WTC11 (cell line): ENCODE data around the gene PBX3. TPM values are rescaled to one million over a fixed set of nuclear protein-coding genes. Genes with fewer than 3 reads are reported as not detected.

Source experiments
- ATAC-seq: fragments of 200-7000 bp; cut with Tn5 transposase; 2 replicates; pipeline ENCODE4 v1.10.0; 2021; ENCODE audit warnings: mild to moderate bottlenecking, moderate library complexity
- CTCF ChIA-PET: fragments of 300-600 bp; sonication (Branson Sonifier 250); formaldehyde crosslinking; loops from one replicate; lab custom pipeline; 2021; ENCODE audit warnings: antibody characterized with exemption; lab: Charles Lee
- POLR2A ChIA-PET: fragments of 350-600 bp; sonication (Branson Sonifier 250); formaldehyde crosslinking; loops from one replicate; lab custom pipeline; 2021; ENCODE audit warnings: antibody characterized with exemption; lab: Charles Lee
- DNase-seq: peaks from one replicate; pipeline ENCODE4 v3.0.0; 2021; ENCODE audit warnings: low spot score
- H3K27ac Mint-ChIP-seq: 2 replicates; pipeline ENCODE4 v1.8.0; 2021; ENCODE audit warnings: mixed read lengths
- H3K27me3 Mint-ChIP-seq: 2 replicates; pipeline ENCODE4 v1.8.0; 2021; ENCODE audit warnings: low read depth, mild to moderate bottlenecking, moderate library complexity, mixed read lengths
- H3K36me3 Mint-ChIP-seq: 2 replicates; pipeline ENCODE4 v1.8.0; 2021; ENCODE audit warnings: mixed read lengths
- H3K4me1 Mint-ChIP-seq: 2 replicates; pipeline ENCODE4 v1.8.0; 2022; ENCODE audit warnings: mixed read lengths
- H3K4me3 Mint-ChIP-seq: 2 replicates; pipeline ENCODE4 v1.8.0; 2021; ENCODE audit warnings: mild to moderate bottlenecking, moderate library complexity, mixed read lengths
- H3K9me3 Mint-ChIP-seq: 2 replicates; pipeline ENCODE4 v1.8.0; 2021; ENCODE audit warnings: mixed read lengths
- CBFB ChIP-seq: sonication (generic); formaldehyde crosslinking; IDR thresholded peaks from 2 replicates; pipeline ENCODE4 v1.8.1; 2022; ENCODE audit warnings: mild to moderate bottlenecking, low read depth, missing genetic modification reagents
- GRHL2 ChIP-seq: fragments of 250-450 bp; sonication (Bioruptor Pico); IDR thresholded peaks from 2 replicates; pipeline ENCODE4 v1.8.0; 2022; ENCODE audit warnings: mild to moderate bottlenecking, moderate library complexity; ENCODE audit not compliant: insufficient replicate concordance, severe bottlenecking
- HMGA2 ChIP-seq: fragments of 250-450 bp; sonication (Bioruptor Pico); IDR thresholded peaks from 2 replicates; pipeline ENCODE4 v1.4.0; 2021; ENCODE audit warnings: mild to moderate bottlenecking, moderate library complexity
- JUN ChIP-seq: sonication (generic); formaldehyde crosslinking; IDR thresholded peaks from 2 replicates; pipeline ENCODE4 v1.8.0; 2023; ENCODE audit warnings: mild to moderate bottlenecking, missing genetic modification reagents
- NFE2L1 ChIP-seq: sonication (generic); formaldehyde crosslinking; IDR thresholded peaks from 2 replicates; pipeline ENCODE4 v1.8.1; 2023; ENCODE audit warnings: missing genetic modification reagents
- NR1H2 ChIP-seq: sonication (generic); formaldehyde crosslinking; IDR thresholded peaks from 2 replicates; pipeline ENCODE4 v1.9.0; 2021; ENCODE audit warnings: mild to moderate bottlenecking, moderate library complexity, missing genetic modification reagents
- NR2C2 ChIP-seq: sonication (generic); formaldehyde crosslinking; IDR thresholded peaks from 2 replicates; pipeline ENCODE4 v1.8.0; 2022; ENCODE audit warnings: mild to moderate bottlenecking, missing genetic modification reagents
- TCF7 ChIP-seq: sonication (generic); formaldehyde crosslinking; IDR thresholded peaks from 2 replicates; pipeline ENCODE4 v1.8.0; 2022; ENCODE audit warnings: mild to moderate bottlenecking, low read depth, missing genetic modification reagents, moderate library complexity
- TP53 ChIP-seq: sonication (generic); formaldehyde crosslinking; IDR thresholded peaks from 2 replicates; pipeline ENCODE4 v1.8.1; 2023; ENCODE audit warnings: mild to moderate bottlenecking, missing genetic modification reagents
- ZBTB21 ChIP-seq: sonication (generic); formaldehyde crosslinking; IDR thresholded peaks from 2 replicates; pipeline ENCODE4 v1.8.1; 2023; ENCODE audit warnings: mild to moderate bottlenecking, missing genetic modification reagents, borderline replicate concordance
- ZNF671 ChIP-seq: fragments of 250-450 bp; sonication (Bioruptor Pico); IDR thresholded peaks from 2 replicates; pipeline ENCODE4 v1.8.0; 2021; ENCODE audit warnings: mild to moderate bottlenecking
- total RNA-seq: library from RNA; stranded (reverse); gene quantifications from 3 replicates; pipeline ENCODE4 v1.2.3, GENCODE V29; 2021
- TF ChIP-seq, protein P1 (sequence below): sonication (generic); formaldehyde crosslinking; IDR thresholded peaks from 2 replicates; pipeline ENCODE4 v1.8.1; 2023; ENCODE audit warnings: mild to moderate bottlenecking, missing genetic modification reagents, borderline replicate concordance
- TF ChIP-seq, protein P2 (sequence below): sonication (generic); formaldehyde crosslinking; IDR thresholded peaks from 2 replicates; pipeline ENCODE4 v1.8.0; 2022; ENCODE audit warnings: mild to moderate bottlenecking, missing genetic modification reagents
- TF ChIP-seq, protein P3 (sequence below): fragments of 250-450 bp; sonication (Bioruptor Pico); IDR thresholded peaks from 2 replicates; pipeline ENCODE4 v1.8.0; 2021; ENCODE audit warnings: mild to moderate bottlenecking
- TF ChIP-seq, protein P4 (sequence below): fragments of 200-600 bp; IDR thresholded peaks from 2 replicates; pipeline ENCODE4 v1.8.0; 2022; ENCODE audit warnings: antibody characterized with exemption
- TF ChIP-seq, protein P5 (sequence below): fragments of 250-450 bp; sonication (Bioruptor Pico); IDR thresholded peaks from 2 replicates; pipeline ENCODE4 v1.9.0; 2021; ENCODE audit warnings: mild to moderate bottlenecking, borderline replicate concordance
- TF ChIP-seq, protein P6 (sequence below): sonication (generic); formaldehyde crosslinking; IDR thresholded peaks from 2 replicates; pipeline ENCODE4 v1.8.0; 2023; ENCODE audit warnings: missing genetic modification reagents
- TF ChIP-seq, protein P7 (sequence below): fragments of 250-450 bp; sonication (Bioruptor Pico); IDR thresholded peaks from 2 replicates; pipeline ENCODE4 v1.9.0; 2021; ENCODE audit warnings: moderate library complexity, mild to moderate bottlenecking, inconsistent platforms, borderline replicate concordance

Gene PBX3
- total RNA-seq, 1 experiment from 2014 or later, result 48.5 TPM

DNA sequence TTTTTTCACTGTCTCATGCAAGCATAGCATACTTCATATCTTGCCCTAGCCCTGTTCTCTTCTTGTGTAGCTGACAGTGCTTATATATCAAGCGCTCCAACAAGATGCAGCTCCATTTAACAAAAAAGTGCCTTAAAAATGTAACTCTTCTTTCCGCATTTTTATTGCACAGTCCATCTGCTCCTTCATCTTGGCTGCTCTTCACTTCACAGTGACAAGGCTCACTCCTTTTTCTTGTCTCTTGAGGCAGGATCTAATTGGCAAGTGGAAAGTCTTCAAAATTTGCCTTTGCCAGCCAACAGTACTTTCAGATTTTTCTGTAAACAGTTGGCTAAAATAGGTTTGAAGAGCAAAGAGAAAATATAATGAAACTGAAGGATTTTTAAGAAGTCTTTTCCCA lies 161.8 kb downstream of the PBX3 start:
- Mint-ChIP-seq H3K27me3 (no peaks in the 10 kb centered on the region), H3K9me3 (no peaks in the 10 kb centered on the region), H3K4me1 (peaks cover 57% of the 10 kb centered on the region), H3K36me3 (no peaks in the 10 kb centered on the region), H3K27ac (0 out of 2 replicates have a peak overlapping the region, but pooled peaks have one; percentile 39), H3K4me3 (no peak overlapping the region)
- ATAC-seq (no peak), DNase-seq (no peak)
- TF ChIP-seq TP53 (CRISPR knock-in tag) (no peak), NR1H2 (CRISPR knock-in tag) (no peak), JUN (CRISPR knock-in tag) (no peak)
- CTCF ChIA-PET, result no interaction called here
- POLR2A ChIA-PET, result no interaction called here

DNA sequence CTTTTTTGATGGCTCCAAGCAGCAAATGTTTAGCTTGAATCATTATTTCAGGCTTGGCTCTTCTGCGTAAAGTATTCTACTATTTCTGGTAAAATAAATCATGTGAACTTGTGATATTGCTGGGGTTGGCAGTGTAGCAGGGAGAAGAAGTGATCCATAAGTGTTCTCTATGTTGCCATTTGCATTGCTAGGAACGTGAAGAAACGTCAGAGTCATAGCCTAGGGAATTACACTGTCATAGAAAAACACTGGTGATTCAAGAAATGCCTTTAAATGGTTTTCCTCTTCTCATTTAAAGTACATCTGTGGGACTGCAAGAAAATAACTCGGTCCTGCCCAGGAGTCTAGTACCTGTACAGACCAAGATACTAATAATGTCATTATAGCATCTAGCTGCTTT lies 162.3 kb downstream of the PBX3 start:
- no peaks in the 10 kb centered on the region for H3K27me3 Mint-ChIP-seq
- ChIA-PET POLR2A (no interaction called here), CTCF (no interaction called here)
- no peak for ATAC-seq
- 0 out of 2 replicates have a peak overlapping the region, but pooled peaks have one; percentile 28 for H3K27ac Mint-ChIP-seq
- no peak for DNase-seq
- peaks cover 57% of the 10 kb centered on the region for H3K4me1 Mint-ChIP-seq
- no peaks in the 10 kb centered on the region for H3K9me3 Mint-ChIP-seq
- H3K4me3 Mint-ChIP-seq, result no peak overlapping the region
- TF ChIP-seq CBFB, result no peak
- TF ChIP-seq, protein P1, sequence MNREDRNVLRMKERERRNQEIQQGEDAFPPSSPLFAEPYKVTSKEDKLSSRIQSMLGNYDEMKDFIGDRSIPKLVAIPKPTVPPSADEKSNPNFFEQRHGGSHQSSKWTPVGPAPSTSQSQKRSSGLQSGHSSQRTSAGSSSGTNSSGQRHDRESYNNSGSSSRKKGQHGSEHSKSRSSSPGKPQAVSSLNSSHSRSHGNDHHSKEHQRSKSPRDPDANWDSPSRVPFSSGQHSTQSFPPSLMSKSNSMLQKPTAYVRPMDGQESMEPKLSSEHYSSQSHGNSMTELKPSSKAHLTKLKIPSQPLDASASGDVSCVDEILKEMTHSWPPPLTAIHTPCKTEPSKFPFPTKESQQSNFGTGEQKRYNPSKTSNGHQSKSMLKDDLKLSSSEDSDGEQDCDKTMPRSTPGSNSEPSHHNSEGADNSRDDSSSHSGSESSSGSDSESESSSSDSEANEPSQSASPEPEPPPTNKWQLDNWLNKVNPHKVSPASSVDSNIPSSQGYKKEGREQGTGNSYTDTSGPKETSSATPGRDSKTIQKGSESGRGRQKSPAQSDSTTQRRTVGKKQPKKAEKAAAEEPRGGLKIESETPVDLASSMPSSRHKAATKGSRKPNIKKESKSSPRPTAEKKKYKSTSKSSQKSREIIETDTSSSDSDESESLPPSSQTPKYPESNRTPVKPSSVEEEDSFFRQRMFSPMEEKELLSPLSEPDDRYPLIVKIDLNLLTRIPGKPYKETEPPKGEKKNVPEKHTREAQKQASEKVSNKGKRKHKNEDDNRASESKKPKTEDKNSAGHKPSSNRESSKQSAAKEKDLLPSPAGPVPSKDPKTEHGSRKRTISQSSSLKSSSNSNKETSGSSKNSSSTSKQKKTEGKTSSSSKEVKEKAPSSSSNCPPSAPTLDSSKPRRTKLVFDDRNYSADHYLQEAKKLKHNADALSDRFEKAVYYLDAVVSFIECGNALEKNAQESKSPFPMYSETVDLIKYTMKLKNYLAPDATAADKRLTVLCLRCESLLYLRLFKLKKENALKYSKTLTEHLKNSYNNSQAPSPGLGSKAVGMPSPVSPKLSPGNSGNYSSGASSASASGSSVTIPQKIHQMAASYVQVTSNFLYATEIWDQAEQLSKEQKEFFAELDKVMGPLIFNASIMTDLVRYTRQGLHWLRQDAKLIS (CRISPR knock-in tag), result no peak
- TF ChIP-seq, all 79 proteins: peak for 0
- no peaks in the 10 kb centered on the region for H3K36me3 Mint-ChIP-seq

DNA sequence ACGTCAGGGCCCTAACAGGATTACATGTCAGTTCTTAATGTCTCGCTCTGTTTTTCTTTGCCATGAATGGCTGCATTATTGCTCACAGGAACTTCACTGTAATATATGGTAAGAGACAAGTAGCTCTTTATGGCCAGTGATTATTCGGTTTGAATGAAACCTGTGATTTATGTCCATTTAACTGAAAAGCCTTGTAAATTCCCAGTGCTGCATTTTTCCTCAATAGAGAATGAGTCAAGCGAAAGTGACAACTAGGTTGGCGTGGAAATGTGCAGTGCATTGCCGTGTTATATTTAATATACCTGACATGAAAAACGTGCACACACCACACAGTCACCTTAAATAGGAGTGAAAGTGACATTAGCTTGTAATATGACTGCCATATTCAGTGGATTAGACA lies 163.1 kb downstream of the PBX3 start:
- H3K36me3 Mint-ChIP-seq, result no peaks in the 10 kb centered on the region
- DNase-seq (no peak), ATAC-seq (no peak)
- POLR2A ChIA-PET, result no interaction called here
- CTCF ChIA-PET, result no interaction called here
- no peaks in the 10 kb centered on the region for H3K9me3 Mint-ChIP-seq
- H3K4me3 Mint-ChIP-seq, result no peak overlapping the region
- H3K27ac Mint-ChIP-seq, result no peak overlapping the region
- H3K4me1 Mint-ChIP-seq, result peaks cover 56% of the 10 kb centered on the region
- no peaks in the 10 kb centered on the region for H3K27me3 Mint-ChIP-seq
- TF ChIP-seq ZBTB21 (CRISPR knock-in tag) (no peak), CBFB (no peak), NFE2L1 (CRISPR knock-in tag) (no peak), TCF7 (CRISPR knock-in tag) (no peak), GRHL2 (CRISPR knock-in tag) (no peak), NR2C2 (CRISPR knock-in tag) (no peak), ZNF671 (CRISPR knock-in tag) (no peak), HMGA2 (CRISPR knock-in tag) (no peak)
- TF ChIP-seq, protein P2, sequence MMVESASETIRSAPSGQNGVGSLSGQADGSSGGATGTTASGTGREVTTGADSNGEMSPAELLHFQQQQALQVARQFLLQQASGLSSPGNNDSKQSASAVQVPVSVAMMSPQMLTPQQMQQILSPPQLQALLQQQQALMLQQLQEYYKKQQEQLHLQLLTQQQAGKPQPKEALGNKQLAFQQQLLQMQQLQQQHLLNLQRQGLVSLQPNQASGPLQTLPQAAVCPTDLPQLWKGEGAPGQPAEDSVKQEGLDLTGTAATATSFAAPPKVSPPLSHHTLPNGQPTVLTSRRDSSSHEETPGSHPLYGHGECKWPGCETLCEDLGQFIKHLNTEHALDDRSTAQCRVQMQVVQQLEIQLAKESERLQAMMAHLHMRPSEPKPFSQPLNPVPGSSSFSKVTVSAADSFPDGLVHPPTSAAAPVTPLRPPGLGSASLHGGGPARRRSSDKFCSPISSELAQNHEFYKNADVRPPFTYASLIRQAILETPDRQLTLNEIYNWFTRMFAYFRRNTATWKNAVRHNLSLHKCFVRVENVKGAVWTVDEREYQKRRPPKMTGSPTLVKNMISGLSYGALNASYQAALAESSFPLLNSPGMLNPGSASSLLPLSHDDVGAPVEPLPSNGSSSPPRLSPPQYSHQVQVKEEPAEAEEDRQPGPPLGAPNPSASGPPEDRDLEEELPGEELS (CRISPR knock-in tag), result no peak
- TF ChIP-seq, protein P3, sequence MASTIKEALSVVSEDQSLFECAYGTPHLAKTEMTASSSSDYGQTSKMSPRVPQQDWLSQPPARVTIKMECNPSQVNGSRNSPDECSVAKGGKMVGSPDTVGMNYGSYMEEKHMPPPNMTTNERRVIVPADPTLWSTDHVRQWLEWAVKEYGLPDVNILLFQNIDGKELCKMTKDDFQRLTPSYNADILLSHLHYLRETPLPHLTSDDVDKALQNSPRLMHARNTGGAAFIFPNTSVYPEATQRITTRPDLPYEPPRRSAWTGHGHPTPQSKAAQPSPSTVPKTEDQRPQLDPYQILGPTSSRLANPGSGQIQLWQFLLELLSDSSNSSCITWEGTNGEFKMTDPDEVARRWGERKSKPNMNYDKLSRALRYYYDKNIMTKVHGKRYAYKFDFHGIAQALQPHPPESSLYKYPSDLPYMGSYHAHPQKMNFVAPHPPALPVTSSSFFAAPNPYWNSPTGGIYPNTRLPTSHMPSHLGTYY (CRISPR knock-in tag), result no peak
- TF ChIP-seq, protein P4, sequence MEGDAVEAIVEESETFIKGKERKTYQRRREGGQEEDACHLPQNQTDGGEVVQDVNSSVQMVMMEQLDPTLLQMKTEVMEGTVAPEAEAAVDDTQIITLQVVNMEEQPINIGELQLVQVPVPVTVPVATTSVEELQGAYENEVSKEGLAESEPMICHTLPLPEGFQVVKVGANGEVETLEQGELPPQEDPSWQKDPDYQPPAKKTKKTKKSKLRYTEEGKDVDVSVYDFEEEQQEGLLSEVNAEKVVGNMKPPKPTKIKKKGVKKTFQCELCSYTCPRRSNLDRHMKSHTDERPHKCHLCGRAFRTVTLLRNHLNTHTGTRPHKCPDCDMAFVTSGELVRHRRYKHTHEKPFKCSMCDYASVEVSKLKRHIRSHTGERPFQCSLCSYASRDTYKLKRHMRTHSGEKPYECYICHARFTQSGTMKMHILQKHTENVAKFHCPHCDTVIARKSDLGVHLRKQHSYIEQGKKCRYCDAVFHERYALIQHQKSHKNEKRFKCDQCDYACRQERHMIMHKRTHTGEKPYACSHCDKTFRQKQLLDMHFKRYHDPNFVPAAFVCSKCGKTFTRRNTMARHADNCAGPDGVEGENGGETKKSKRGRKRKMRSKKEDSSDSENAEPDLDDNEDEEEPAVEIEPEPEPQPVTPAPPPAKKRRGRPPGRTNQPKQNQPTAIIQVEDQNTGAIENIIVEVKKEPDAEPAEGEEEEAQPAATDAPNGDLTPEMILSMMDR, result no peak
- TF ChIP-seq, protein P5, sequence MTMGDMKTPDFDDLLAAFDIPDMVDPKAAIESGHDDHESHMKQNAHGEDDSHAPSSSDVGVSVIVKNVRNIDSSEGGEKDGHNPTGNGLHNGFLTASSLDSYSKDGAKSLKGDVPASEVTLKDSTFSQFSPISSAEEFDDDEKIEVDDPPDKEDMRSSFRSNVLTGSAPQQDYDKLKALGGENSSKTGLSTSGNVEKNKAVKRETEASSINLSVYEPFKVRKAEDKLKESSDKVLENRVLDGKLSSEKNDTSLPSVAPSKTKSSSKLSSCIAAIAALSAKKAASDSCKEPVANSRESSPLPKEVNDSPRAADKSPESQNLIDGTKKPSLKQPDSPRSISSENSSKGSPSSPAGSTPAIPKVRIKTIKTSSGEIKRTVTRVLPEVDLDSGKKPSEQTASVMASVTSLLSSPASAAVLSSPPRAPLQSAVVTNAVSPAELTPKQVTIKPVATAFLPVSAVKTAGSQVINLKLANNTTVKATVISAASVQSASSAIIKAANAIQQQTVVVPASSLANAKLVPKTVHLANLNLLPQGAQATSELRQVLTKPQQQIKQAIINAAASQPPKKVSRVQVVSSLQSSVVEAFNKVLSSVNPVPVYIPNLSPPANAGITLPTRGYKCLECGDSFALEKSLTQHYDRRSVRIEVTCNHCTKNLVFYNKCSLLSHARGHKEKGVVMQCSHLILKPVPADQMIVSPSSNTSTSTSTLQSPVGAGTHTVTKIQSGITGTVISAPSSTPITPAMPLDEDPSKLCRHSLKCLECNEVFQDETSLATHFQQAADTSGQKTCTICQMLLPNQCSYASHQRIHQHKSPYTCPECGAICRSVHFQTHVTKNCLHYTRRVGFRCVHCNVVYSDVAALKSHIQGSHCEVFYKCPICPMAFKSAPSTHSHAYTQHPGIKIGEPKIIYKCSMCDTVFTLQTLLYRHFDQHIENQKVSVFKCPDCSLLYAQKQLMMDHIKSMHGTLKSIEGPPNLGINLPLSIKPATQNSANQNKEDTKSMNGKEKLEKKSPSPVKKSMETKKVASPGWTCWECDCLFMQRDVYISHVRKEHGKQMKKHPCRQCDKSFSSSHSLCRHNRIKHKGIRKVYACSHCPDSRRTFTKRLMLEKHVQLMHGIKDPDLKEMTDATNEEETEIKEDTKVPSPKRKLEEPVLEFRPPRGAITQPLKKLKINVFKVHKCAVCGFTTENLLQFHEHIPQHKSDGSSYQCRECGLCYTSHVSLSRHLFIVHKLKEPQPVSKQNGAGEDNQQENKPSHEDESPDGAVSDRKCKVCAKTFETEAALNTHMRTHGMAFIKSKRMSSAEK (CRISPR knock-in tag), result no peak
- TF ChIP-seq, protein P6, sequence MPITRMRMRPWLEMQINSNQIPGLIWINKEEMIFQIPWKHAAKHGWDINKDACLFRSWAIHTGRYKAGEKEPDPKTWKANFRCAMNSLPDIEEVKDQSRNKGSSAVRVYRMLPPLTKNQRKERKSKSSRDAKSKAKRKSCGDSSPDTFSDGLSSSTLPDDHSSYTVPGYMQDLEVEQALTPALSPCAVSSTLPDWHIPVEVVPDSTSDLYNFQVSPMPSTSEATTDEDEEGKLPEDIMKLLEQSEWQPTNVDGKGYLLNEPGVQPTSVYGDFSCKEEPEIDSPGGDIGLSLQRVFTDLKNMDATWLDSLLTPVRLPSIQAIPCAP, result no peak
- TF ChIP-seq, protein P7, sequence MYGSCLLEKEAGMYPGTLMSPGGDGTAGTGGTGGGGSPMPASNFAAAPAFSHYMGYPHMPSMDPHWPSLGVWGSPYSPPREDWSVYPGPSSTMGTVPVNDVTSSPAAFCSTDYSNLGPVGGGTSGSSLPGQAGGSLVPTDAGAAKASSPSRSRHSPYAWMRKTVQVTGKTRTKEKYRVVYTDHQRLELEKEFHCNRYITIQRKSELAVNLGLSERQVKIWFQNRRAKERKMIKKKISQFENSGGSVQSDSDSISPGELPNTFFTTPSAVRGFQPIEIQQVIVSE (CRISPR knock-in tag), result no peak
